Aorta (tissue), 5 donors: Measurements from ENCODE around the gene RAB29. TPM values are rescaled to one million over a fixed set of nuclear protein-coding genes. Genes with fewer than 3 reads are reported as not detected.

ENCODE experiments used
- ATAC-seq: fragments of 200-7000 bp; cut with Tn5 transposase; one replicate; pipeline ENCODE4 v1.9.1; 2022; ENCODE audit warnings: moderate library complexity; ENCODE audit not compliant: low FRiP score
- DNase-seq, 2 donors: peaks; one replicate each; pipeline ENCODE4 v3.0.0-alpha.2; 2020
- H3K27ac ChIP-seq, 2 donors: one replicate each; pipeline ENCODE4 v1.5.1; 2013; ENCODE audit warnings: low read length in 2 of 2, mild to moderate bottlenecking in 2 of 2, moderate library complexity in 2 of 2, control low read depth in 1 of 2, inconsistent platforms in 1 of 2, low read depth in 1 of 2
- H3K27me3 ChIP-seq, 2 donors: one replicate each; pipeline ENCODE4 v1.6.1; 2013; ENCODE audit warnings: control low read depth in 1 of 2, low read length in 1 of 2, mild to moderate bottlenecking in 1 of 2, moderate library complexity in 1 of 2; ENCODE audit not compliant: insufficient read depth in 2 of 2, control insufficient read depth in 1 of 2
- H3K36me3 ChIP-seq, 2 donors: one replicate each; pipeline ENCODE4 v1.6.1; 2013; ENCODE audit warnings: control low read depth in 1 of 2, low read length in 1 of 2, mild to moderate bottlenecking in 1 of 2; ENCODE audit not compliant: insufficient read depth in 2 of 2, control insufficient read depth in 1 of 2
- H3K4me1 ChIP-seq, 2 donors: one replicate each; pipeline ENCODE4 v1.6.1; 2013; ENCODE audit warnings: low read length in 2 of 2, control low read depth in 1 of 2, mild to moderate bottlenecking in 1 of 2, moderate library complexity in 1 of 2; ENCODE audit not compliant: insufficient read depth in 2 of 2, control insufficient read depth in 1 of 2
- H3K4me3 ChIP-seq, 2 donors: one replicate each; pipeline ENCODE4 v1.5.1; 2013; ENCODE audit warnings: low read length in 2 of 2, control low read depth in 1 of 2, mild to moderate bottlenecking in 1 of 2
- H3K9me3 ChIP-seq: one replicate; pipeline ENCODE4 v1.6.1; 2013; ENCODE audit warnings: mild to moderate bottlenecking, low read length; ENCODE audit not compliant: control insufficient read depth
- WGBS, 2 donors: extraction: QIAGEN DNeasy Blood & Tissue Kit; methylation state at CpG; one replicate each; pipeline ENCODE4 v1.1.7; 2013; 5-methylcytosine and 5-hydroxymethylcytosine counted together
- intact Hi-C, 2 donors: fragments of 100-400 bp; cut with DNase I; formaldehyde crosslinking; loops; one replicate each; pipeline versions ENCODE4 v1.14.2 to v1.15.0; 2022
- polyA plus RNA-seq, 2 donors: library from polyadenylated mRNA; stranded (reverse); fragments of 200-250 nt; gene quantifications; one replicate each; pipeline ENCODE4 v1.2.3, GENCODE V29; 2013
- total RNA-seq, 2 donors: library from RNA; stranded (reverse); fragmentation: NEBNext Ultra II Directional; extraction: Animal tissue kit (Norgen Biotek cat#: 25700); gene quantifications; one replicate each; pipeline ENCODE4 v1.2.1, GENCODE V29; 2021
- donor health status: healthy with polysubstance abuse.
- donor health status: Bipolar disorder and iron deficiency.
- donor health status: DM: no; HTN: no; CAD: no.
- donor health status: DM: no; HTN: no; CAD: no.
- donor health status: DM: yes; HTN: yes; CAD: no.

The RAB29 gene
- total and polyA plus RNA-seq, 4 donors, result 19.5 to 38.9 (median 32.0) TPM

DNA sequence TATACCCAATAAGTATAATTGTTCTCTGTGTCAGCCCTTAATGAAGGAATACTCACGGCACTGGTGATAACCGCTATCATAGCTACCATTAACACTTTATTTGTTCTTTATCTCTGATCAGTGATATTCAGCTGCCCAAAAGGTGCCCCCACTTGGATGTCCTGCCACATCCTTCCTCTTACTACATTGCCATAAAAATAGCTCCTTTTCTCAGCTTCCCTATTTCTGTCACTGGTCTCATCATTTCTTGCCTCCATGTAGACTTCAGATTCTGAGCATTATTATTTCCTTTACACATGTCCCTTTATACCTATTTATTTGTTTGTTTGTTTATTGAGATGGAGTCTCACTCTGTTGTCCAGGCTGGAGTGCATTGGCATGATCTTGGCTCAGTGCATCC, 2.7 kb upstream of the RAB29 start:
- DNase-seq (no peak), ATAC-seq (no peak)
- intact Hi-C loops, result no loop called here
- Histone ChIP-seq H3K27ac (no peak overlapping the region), H3K4me3 (no peak overlapping the region), H3K36me3 (no peaks in the 10 kb centered on the region), H3K27me3 (no peaks in the 10 kb centered on the region), H3K4me1 (no peaks in the 10 kb centered on the region), H3K9me3 (no peaks in the 10 kb centered on the region)
- WGBS, 2 donors, result 90 to 97% methylated on average over 2 of the region's 2 CpGs

DNA sequence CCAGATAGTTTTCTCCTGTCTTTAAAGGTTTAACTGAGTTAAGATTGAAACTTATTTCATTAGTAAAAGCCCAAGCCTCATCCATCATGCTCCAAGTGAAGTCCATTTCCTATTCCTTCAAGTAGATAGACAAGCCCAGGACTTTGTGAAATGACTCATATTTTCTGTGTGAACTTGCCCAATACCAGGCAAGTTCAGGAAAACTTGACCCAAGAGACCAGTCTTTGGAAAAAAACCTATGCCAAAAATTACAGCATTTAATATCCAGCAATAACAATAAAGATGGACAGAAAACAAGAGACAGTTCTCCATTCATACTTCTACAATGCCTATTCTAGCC, 405 bp upstream of the RAB29 start:
- H3K27me3 ChIP-seq, result no peaks in the 10 kb centered on the region
- H3K4me3 ChIP-seq, result no peak overlapping the region
- intact Hi-C loops, result loop anchor here in 1 of 2 donors (1.0 kb wide), 1 partner anchor 25 kb away; the partner anchor contains the start of gene NUCKS1
- H3K9me3 ChIP-seq, result no peaks in the 10 kb centered on the region
- DNase-seq, result no peak
- peaks cover 0 to 2% of the 10 kb centered on the region in 2 donors for H3K36me3 ChIP-seq
- peak; percentile 83 for ATAC-seq
- H3K27ac ChIP-seq, result peak overlapping the region in 1 of 2 donors; percentile 37
- no peaks in the 10 kb centered on the region for H3K4me1 ChIP-seq

- intact Hi-C loops, result loop anchor here in 1 of 2 donors (1.0 kb wide), 1 partner anchor 24 kb away; the partner anchor contains the start of gene NUCKS1
Measured at GRCh38 chr1:205774198-205775014, 876 bp downstream of the RAB29 start.

GRCh38 chr1:205772607-205773032, 2.7 kb downstream of the RAB29 start:
- Histone ChIP-seq H3K36me3 (peaks cover 0 to 2% of the 10 kb centered on the region in 2 donors), H3K4me1 (no peaks in the 10 kb centered on the region), H3K27ac (no peak overlapping the region), H3K27me3 (no peaks in the 10 kb centered on the region), H3K4me3 (no peak overlapping the region), H3K9me3 (no peaks in the 10 kb centered on the region)
- ATAC-seq (no peak), DNase-seq (no peak)
- WGBS, 2 donors, result 89 to 90% methylated on average over 2 of the region's 2 CpGs
- intact Hi-C loops, result no loop called here

More at GRCh38 chr1:205774198-205775014, 876 bp downstream of the RAB29 start:
- DNase-seq (peak in 1 of 2 donors; percentile 60), ATAC-seq (peak; percentile 23)
- Histone ChIP-seq H3K27me3 (no peaks in the 10 kb centered on the region), H3K4me3 (peak overlapping the region; percentile 51 to 76), H3K27ac (no peak overlapping the region), H3K9me3 (no peaks in the 10 kb centered on the region), H3K4me1 (no peaks in the 10 kb centered on the region), H3K36me3 (peaks cover 0 to 2% of the 10 kb centered on the region in 2 donors)
- WGBS, 2 donors, result 13 to 15% methylated on average over 36 of the region's 36 CpGs

GRCh38 chr1:205770618-205771017, 4.7 kb downstream of the RAB29 start:
- ATAC-seq, result no peak
- intact Hi-C loops, result no loop called here
- 90 to 94% methylated on average over 4 of the region's 4 CpGs for WGBS, 2 donors

GRCh38 chr1:205769641-205770365, 5.5 kb downstream of the RAB29 start:
- no peak overlapping the region for H3K27ac ChIP-seq
- 62 to 68% methylated on average over 8 of the region's 8 CpGs for WGBS, 2 donors
- ATAC-seq, result no peak

More at GRCh38 chr1:205770618-205771017, 4.7 kb downstream of the RAB29 start:
- DNase-seq, result no peak
- peaks cover 0 to 2% of the 10 kb centered on the region in 2 donors for H3K36me3 ChIP-seq
- no peak overlapping the region for H3K27ac ChIP-seq
- H3K9me3 ChIP-seq, result no peaks in the 10 kb centered on the region
- H3K4me1 ChIP-seq, result no peaks in the 10 kb centered on the region
- no peak overlapping the region for H3K4me3 ChIP-seq
- H3K27me3 ChIP-seq, result no peaks in the 10 kb centered on the region

DNA sequence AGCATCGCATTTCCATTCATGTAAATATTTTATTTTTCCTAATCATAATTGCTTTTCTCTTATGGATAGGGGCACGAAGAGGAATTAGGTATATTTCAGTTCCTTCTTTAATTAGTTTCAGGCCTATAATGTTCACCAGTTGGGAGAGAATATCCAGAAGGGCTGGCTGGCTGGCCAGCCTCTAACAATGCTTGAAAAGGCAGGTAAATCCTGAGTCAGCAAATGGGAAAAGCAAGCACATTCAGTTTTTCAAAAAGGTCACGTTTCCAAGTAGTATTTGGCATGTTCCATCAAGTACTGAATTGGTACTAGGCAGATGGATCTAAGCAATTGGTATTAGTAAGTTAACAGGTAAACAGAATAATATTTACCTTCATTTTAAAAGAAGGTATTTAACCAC, 8.0 kb downstream of the RAB29 start:
- Histone ChIP-seq H3K9me3 (no peaks in the 10 kb centered on the region), H3K27ac (no peak overlapping the region), H3K27me3 (no peaks in the 10 kb centered on the region), H3K36me3 (peaks cover 0 to 2% of the 10 kb centered on the region in 2 donors), H3K4me3 (no peak overlapping the region), H3K4me1 (no peaks in the 10 kb centered on the region)
- DNase-seq (no peak), ATAC-seq (no peak)
- WGBS, 2 donors, result 81 to 84% methylated on average over 3 of the region's 3 CpGs
- intact Hi-C loops, result no loop called here

More at GRCh38 chr1:205769641-205770365, 5.5 kb downstream of the RAB29 start:
- H3K4me1 ChIP-seq, result no peaks in the 10 kb centered on the region
- no peaks in the 10 kb centered on the region for H3K27me3 ChIP-seq
- peaks cover 0 to 2% of the 10 kb centered on the region in 2 donors for H3K36me3 ChIP-seq
- H3K4me3 ChIP-seq, result no peak overlapping the region
- intact Hi-C loops, result no loop called here
- H3K9me3 ChIP-seq, result no peaks in the 10 kb centered on the region
- no peak for DNase-seq

GRCh38 chr1:205766570-205766969, 8.7 kb downstream of the RAB29 start:
- no peaks in the 10 kb centered on the region for H3K4me1 ChIP-seq
- H3K4me3 ChIP-seq, result no peak overlapping the region
- H3K9me3 ChIP-seq, result no peaks in the 10 kb centered on the region
- H3K36me3 ChIP-seq, result peaks cover 0 to 2% of the 10 kb centered on the region in 2 donors
- no peak overlapping the region for H3K27ac ChIP-seq
- DNase-seq (no peak), ATAC-seq (no peak)
- 94 to 96% methylated on average over 3 of the region's 3 CpGs for WGBS, 2 donors
- no peaks in the 10 kb centered on the region for H3K27me3 ChIP-seq
- intact Hi-C loops, result no loop called here
